Stimulated activated CD4-positive, alpha-beta T cell treated with anti-CD3 and anti-CD28 coated beads, Interleukin-4, amount 100 ng/mL, for 1 hour (primary cell): ENCODE measurements around the gene PPP1R36.
"Not testable (repeated sequence)": the region's sequence is repeated elsewhere in the genome, so short reads cannot be mapped to it uniquely, and the experiment has no call there.

ENCODE experiments used
- DNase-seq: peaks from one replicate; pipeline ENCODE4 v3.0.0-alpha.2; 2020

PPP1R36 gene

DNA sequence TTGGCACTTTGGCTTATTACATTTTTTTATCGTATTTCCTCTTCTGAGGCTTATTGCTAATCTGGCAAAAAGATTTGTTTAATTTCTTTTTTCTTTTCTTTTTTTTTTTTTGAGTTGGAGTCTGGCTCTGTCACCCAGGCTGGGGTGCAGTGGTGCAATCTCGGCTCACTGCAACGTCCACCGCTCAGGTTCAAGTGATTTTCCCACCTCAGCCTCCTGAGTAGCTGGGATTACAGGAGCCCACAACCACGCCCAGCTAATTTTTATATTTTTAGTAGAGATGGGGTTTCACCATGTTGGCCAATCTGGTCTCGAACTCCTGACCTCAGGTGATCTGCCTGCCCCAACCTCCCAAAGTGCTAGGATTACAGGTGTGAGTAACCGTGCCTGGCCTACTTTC, 19.9 kb downstream of the PPP1R36 start:
- not testable (repeated sequence) for DNase-seq

DNA sequence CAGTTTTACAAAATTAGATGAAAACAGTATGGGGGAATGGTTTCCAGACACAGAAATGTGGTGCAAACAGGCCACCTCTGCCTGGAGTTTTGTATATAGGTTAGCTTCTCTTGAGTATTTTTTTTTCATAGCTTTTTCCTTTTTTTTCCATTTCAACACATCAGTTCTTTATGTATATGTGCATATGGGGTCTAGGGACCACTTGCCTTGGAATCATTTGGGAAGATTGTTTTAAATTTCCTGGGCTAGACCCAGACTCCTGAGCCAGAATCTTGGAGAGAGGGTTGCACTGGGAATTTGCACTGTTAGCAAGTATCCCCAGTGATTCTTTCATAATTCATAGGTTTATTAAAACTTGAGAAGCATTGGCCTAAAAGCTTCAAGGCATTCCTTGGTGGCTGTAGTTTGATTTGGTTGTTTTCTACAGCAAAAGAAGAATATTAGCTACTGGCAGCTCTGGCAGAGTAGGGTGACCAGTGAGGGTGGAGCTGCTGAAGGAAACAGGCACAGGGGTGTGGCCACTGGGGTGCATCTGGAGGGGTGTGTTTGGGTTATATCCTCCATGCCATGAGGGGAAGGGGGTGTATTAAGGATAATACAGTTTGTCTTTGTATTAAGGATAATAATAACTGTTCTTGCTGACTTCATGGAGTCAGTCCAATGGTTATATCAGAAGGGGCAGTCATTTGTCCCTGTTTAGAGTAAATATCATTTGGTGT, 22.8 kb downstream of the PPP1R36 start:
- no peak for DNase-seq

DNA sequence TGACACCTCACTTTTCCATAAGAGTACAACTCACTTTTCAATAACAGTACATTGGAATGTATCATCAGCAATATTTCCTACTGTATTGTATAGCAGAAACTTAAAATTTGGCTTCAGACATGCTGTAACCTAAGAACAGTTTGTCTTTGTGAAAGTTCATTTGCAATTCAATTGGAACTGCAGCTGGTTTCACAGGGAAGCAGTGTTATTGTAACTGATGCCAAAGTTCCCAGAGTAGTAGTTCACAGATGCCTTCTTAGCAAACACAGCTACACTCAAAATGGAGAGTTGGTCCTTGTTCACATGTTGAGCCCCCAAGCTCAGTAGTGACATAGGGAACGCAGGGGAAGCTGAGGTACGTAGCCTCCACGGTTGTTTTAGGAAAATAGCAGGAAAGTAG, 23.3 kb downstream of the PPP1R36 start:
- no peak for DNase-seq

DNA sequence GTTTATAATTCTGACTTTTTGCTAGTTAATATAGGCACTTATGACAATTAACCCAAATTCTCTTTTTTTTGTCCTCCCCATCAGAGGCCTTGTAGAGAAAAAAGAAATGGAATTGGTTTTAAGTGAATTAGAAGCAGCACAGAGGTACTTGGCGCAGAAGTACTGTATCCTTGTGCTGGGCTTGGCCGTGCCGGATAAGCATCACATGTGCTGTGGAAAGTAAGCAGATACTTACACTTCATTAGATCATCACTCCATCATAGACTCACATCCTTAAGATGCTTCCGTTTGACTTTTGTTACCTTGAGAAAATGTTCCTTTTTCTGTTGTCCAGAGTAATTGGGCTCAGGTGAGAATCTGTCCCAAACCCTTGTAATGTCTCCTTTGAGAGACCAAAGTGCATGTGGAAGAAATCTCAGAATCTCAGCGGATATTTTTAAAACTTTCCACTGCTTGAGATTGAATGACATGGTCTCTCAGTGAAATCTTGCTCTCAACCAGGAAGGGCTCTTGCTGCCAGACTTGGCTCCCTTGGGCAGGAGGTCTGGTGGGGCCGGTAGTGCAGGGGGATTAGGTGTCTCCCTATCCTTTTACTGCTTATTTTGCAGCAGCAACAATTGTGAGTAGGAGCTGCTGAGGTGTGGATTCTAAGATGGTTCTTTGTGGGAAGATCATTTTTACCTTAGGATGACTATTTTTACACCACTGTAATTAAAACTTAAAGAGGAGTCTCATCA, 24.8 kb downstream of the PPP1R36 start:
- DNase-seq: no peak

DNA sequence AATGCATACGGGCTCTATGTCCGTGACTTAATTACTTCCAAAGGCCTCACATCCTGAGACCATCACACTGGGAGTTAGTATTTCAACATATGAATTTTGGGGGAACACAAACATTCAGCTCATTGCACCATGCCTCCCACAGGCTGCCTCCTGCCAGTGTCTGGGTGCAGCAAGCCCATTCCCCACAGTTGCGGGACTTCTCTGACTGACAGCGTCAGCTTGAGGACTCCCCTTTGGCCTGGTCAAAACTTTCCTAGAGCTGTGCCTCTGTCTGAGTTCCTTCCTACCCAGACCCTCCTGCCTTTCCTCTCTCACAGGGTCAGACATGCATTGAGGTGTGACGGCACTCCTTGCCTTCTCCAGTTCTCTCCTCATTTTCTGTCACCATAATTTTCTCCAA, 27.4 kb downstream of the PPP1R36 start:
- no peak for DNase-seq

DNA sequence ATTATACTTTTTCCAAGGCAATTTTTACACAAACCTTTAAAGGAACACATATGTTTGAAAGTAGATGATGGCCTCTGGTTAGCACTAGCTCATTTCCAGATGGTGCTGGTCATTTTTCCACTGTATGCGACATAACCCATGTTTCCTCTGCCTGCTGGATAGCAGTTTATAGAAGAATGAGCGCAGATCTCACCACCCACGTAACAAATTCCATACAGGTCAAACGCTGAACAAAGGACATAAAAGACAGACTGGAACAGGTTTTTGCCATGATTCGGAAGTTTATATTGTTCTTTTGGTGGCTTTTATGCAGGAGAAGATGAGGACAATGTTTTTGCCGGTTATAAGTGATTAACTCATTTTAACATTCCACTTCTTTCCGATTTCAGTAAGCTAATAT, 30.7 kb downstream of the PPP1R36 start:
- DNase-seq: no peak

DNA sequence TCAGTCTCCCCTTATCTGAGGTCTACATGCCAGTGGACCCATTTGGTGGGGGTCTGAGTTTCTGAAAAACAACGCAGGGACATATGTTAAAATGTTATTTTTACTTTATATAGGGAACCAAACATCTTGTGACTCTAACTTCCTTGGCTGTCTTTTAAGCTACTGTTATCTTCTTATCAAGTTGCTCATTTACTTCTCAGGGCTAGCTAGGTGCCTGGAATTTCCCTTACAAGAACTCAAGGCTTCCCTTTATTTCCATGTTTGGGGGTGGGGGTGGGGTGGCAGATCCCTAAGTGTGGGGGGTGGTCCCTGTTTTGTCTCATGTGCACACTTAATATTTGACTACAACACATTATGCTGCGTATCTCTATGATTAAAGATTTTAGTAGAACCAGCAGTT, 31.6 kb downstream of the PPP1R36 start:
- no peak for DNase-seq

DNA sequence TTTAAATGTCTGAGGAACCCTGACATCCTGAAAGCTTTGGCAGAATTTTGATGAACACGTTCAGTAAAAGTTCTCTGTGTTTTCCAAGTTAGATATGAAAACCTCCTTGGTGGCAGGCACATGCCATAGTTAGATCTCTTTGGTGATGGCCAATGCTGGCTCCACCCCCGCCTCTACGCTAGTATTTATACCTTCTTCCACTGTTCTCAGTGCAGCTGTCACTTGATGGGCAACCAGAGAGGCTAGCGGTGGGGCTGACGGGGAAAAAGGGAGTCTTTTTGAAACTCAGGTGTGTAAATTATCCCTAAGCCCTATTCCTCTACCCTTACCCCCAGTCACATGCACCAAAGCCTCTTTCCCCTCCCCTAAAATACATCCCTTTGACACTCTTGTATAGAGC, 32.1 kb downstream of the PPP1R36 start:
- no peak for DNase-seq

DNA sequence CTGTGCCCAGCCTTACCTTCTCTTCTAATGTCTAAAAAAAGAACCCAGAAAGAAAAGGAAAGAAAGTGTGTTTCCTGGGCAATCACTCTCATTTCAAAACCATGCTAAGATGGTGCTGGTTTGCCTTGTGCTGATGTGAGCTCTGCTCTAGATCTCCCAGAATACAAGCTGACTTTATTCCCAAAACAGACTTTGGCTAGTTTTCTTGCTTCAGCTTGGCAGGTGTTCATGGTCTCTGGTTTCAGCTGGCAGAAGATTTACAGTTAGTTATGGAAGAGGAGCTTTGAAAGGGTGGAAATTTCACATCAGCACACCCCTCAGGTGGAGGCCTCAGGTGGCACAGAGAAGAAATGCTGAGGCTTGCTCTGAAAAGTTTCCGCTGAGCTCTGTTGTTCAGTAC, 34.4 kb downstream of the PPP1R36 start:
- no peak for DNase-seq

DNA sequence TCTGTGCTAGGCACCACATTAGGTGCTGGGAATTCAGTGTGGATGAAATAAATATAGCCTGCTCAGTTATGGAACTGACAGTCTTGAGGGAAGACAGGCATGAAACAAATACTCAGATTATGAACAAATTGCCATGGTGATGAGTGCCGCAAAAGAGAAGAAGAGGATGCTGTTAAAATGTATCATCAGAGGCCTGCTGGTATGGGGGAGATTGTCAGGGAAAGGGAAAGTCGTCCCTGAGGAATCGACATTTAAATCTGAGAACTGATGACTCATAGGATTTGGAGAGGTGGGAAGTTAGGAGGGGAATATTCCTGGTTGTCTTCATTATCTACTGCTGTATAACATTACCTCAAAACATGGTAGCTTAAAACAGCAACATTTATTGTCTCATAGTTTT, 42.0 kb downstream of the PPP1R36 start:
- no peak for DNase-seq

DNA sequence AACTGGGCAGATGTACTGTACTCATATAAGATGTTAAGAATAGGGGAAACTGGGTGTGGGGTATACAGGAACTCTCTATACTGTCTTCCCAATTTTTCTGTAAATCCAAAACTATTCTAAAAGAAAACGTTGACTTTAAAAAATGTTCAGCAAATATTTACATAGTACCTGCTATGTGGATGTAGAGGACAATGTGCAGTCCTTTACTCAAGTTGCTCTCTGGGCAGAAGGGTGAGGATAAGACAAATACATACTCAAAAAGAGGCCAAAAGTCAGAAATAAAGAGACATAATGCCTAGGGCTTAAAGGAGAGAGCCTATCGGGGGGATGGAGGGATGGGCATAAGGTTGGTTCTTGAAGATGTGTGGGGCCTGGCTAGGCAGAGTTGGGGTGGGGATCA, 44.7 kb downstream of the PPP1R36 start:
- no peak for DNase-seq

DNA sequence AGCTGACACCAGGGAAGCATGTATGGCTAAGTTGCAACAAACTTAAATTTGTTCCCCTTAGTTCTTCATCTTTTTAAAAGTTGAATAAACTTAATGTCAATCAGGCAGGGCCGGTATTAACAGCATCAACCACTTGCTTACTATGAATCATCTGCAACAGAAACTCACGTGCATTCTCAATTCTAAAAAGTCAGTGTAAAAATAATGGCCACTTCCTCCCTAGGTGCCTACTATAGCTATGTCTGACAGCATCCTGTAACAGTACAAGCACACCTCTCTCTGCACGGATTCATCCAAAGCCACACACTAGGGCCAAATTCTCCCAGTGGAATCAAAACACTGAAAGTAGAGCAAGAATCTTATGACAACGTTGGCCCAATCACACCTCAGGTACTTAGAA, 48.6 kb downstream of the PPP1R36 start:
- no peak for DNase-seq

DNA sequence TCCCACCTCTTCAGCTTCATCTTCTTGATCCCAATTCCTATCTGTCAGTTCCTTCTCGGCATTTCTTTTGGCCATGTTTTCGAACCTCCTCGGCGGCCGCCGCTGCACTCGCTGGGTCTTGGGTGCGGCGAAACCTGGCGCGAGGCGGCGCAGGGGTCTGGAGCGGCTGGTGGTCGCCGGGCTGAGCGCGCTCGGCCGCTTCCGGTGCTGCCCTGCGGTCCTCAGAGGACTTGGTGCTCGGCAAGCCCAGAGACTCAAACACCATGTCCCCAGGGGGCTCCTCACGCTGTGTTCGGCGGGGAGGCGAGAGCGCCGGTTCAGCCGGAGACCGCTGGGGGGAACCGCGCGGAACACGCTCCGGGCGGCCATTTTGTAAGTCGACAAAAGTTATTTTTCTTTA, 51.8 kb downstream of the PPP1R36 start:
- no peak for DNase-seq

DNA sequence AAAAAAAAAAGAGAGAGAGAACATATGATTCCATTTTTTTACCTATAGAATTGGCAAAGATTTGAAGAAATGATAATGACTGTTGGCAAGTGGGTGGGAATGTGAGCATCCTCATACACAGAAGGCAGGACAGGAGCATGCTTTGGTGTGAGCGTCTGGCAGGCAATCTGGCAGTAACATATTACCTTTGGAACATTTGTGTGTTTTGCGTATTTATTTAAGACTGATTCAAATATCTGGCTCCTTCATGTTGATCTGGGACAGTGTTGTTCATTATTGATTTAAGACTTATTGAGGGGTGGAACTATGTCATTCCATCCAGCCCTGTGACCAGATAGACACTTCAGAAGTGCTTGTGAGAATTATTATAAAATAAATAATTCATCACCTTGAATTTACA, 53.1 kb downstream of the PPP1R36 start:
- DNase-seq: no peak

DNA sequence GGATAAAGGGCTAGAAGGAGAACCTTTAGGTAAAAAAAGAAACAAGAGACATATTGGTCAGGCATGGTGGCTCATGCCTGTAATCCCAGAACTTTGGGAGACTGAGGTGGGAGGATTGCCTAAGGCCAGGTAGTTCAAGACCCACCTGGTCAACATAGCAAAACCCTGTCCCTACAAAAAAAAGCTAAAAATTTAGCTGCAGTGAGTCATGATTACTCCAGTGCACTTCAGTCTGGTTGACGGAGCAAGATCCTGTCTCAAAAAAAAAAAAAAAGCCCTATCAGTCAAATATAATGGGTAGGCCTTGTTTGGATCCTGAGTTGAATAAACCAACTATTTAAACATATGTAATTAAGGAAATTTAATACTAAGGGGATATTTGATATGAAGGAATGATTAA, 54.2 kb downstream of the PPP1R36 start:
- no peak for DNase-seq

DNA sequence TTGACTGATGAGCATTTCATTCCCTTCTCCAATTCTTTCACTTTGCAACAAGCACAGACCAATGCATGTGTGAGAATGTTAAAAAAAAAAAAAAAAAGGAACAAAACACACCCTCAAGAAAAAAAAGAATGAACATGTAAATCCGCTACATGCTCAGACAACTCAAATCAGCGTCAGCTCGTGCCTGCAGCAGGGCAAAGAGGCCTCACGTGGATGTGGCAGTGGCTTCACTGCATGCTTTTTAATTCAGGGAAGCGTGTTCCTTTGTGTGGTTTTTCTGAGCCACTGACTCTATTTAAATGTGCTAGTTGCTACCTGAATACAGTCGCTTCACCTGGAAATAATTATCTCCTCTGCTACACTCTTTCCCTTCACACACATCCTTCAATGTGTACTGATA, 55.1 kb downstream of the PPP1R36 start:
- DNase-seq: no peak

DNA sequence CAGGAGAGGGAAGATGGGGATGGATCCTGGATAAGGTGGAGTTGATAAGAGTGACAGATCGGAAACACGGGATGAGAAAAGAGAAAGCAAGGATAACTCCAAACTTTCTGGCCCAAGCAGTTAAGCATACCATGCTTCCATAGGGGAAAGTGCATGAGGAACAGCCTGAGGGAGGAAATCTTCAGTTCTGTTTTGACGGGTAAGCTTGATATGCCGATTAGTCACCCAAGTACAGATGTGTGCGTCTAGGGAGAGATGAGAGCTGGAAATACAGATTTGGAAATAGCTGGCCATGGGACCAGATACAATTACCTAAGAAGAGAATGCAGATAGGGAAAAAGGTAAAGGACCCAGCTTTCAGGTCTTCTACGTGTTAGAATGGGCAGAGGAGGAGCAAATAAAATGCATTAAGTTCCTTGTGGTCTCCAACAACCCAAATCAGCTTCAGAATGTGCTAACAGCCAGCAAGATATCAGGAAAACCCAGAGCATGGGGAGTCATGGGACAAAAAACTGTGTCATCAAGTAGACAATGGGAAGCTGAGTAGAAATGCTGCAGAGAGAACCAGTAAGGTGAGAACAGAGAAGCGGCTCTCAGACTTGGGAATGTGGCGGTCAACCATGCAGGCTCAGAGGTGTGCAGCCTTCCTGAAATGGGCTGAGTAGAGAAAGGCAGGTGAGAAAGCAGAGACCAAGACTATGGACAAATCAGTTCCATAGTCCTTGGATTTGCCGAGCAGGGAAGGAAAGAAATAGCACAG, 56.3 kb downstream of the PPP1R36 start:
- no peak for DNase-seq

DNA sequence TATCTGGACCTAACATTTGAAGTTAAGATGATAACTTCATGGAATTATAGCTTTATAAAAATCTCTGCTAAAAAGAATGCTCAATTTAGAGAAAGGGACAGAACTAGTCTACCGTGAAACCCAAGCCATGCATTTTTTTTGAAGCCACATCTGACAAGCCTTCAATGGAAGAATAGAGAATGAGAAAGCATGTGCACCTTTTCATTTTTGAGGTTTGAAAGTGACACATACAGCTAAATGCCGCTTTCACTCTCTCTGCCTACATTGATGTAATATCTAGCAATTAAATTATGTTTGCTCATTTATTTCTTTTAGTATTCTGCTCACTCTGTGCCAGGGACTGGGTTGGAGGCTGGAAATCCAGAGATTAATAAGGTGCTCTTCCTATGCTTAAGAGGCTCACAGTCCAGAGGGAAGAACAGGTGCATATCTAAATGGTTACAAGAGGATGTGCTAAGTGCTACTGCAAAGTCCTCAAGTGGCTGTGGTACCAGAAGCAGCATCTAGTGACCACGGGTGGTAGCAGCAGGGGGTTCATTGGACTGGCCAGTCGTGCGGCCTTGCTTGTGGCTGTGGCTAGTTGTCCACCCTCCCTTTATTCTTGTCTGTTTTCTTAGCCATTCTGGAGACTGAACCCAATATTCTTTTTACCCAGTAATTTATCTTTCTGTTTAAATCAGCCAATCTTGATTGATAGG, 60.4 kb downstream of the PPP1R36 start:
- DNase-seq: no peak

DNA sequence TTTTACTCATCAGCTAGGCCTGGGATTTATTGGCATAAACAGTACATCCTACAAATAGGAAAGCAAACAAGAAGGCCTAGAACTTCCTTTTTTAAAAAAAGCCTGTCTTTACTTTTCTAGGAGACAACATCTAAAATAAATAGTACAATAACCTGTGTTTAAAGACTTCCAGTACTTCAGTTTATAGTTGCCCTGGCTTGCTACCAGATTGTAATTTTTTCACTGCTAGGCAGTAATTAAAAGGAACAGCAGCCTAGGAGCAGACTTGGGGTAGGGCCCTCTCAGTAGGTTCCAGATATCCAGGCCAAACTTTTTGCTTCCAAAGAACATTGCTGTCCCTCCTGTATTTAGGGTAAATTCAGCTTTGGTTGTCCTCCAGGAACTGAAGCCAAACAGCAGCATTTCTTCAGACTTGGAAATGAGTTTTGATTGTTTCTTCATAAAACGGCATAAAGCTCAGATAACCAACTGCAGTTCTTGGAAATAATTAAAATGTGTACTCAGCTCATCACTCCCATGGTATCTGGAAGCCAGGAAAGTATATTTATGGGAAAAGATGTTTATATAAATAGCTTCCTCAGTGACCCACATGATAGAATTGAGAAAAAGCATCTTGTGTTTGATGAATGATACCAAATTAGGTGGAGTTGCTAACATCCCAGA, 61.7 kb downstream of the PPP1R36 start:
- DNase-seq: no peak

DNA sequence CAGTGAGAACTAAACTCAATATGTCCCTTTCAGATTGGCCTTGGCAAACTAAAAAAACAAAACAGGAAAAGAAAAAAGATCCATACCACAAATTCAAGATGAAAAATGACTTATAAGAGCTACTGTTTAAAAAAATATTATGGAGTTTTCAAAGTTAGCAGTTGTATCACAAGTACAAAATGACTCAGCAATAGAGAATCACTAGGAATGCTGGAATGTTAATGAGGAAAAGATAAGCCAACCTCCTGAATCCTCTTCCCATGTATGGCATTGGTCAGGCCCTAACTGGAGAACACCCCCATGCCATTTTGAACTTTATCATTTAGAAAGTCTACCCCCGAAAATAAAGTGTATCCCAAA, 62.2 kb downstream of the PPP1R36 start:
- DNase-seq: no peak

DNA sequence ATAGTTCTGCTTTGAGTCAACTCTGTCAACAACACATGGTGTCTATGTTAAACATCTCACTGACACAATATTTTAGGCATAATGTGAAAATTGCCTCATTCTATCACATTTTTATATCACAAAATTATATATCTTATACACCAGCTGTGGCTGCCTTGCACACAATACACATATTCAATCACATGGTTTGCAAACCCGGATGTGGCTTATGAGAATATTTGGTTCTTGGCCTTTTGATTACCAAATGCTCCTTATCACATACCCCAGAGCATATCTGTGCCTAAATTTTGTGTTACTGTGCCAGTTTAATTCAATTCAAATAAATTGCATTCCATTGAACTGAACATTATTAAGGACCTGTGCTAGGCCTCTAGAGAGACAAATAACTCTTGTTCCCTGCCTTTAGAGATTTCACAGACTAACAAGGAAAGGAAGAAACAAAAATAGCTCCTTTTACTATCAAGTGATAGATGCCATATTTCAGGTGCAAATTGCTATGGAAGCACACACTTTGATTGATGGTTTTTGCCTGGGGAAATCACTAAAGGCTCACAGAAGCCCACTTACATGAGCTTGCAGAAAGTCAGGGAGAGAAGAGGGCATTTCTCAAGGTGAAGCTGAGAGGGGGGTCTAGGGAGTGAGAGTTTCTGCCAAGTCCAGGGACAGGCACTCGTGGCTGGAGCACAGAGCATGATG, 63.4 kb downstream of the PPP1R36 start:
- no peak for DNase-seq

DNA sequence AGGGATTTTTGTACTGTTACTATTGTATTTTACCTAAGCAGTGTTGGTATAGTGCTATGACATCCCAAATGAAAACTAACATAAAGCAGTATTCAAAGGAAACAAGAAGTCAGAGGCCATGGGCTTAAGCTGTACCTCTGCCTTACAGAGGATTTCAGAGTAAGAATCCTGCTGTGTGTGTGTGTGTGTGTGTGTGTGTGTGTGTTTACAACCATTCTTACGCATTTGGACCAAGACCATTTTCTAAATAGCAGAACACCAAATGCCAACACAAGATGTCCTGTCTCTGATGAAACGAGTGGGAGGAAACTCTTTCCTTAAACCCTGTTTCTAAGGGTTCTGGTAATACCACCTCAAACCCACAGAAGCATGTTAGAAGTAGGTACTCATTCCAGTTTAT, 64.4 kb downstream of the PPP1R36 start:
- DNase-seq: no peak
